HG03558 (cell line): Measurements from ENCODE around the gene CRYBA4.
A peak's percentile ranks its signal among the peaks of the same experiment; 100 is the strongest.

ENCODE experiments used
- ATAC-seq: cut with Tn5 transposase; IDR thresholded peaks from one replicate; pipeline ENCODE4 v1.9.1; 2021; ENCODE audit warnings: moderate number of reproducible peaks; ENCODE audit not compliant: unreplicated experiment; ENCODE audit errors: extremely low read depth

Gene CRYBA4

GRCh38 chr22:26621663-26622062 is at the start of gene CRYBA4:
Gene CRYBA4, plus strand, starts transcription at chr22:26621963. Its CDS starts 634 bp downstream, at chr22:26622597.
- no peak for ATAC-seq

DNA sequence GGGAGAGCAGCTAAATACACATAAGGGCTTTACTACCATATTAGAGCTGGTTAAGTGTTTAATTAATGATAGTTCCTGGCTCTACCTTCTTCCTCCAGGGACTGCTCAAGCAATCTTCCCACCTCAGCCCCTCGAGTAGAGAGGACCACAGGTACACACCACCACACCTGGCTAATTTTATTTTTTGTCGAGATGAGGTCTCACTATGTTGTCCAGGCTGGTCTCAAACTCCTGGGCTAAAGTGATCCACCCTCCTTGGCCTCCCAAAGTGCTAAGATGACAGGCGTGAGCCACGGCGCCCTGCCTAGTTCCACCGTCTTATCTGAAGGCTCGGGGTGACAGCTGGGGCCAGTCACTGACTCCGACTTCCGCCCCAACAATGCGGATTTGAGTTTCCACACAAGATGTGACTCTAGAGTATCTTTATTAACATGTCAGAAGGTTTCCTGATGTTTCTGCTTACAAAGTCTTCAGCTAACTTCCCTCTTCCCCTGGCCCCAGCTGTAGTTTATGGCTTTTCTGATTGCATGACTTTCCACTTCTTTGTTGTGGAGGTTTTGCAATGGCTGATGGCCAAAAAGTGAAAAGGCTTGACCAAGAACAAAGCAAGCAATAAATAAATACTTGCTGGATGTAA is 48.6 kb upstream of the CRYBA4 start:
- ATAC-seq, result no peak

- ATAC-seq, result no peak
These were observed 47.6 kb upstream of the CRYBA4 start for GRCh38 chr22:26574001-26574723.

- ATAC-seq, result no peak
These were observed 45.6 kb upstream of the CRYBA4 start for GRCh38 chr22:26576026-26576680.

DNA sequence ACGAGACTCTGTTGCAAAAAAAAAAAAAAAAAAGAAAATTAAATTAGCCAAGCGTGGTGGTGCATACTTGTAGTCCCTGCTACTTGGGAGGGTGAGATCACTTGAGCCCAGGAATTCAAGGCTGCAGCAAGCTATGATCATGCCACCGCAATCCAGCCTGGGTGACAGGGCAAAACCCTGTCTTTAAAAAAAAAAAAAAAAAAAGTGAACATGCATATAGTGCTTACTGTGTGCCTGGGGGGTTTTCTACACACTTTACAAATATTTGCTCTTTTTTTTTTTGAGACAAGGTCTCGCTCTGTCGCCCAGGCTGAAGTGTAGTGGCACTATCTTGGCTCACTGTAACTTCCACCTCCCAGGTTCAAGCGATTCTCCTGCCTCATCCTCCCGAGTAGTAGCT is 44.7 kb upstream of the CRYBA4 start:
- ATAC-seq, result no peak

- ATAC-seq, result no peak
These were observed 42.4 kb upstream of the CRYBA4 start for GRCh38 chr22:26579331-26579886.

DNA sequence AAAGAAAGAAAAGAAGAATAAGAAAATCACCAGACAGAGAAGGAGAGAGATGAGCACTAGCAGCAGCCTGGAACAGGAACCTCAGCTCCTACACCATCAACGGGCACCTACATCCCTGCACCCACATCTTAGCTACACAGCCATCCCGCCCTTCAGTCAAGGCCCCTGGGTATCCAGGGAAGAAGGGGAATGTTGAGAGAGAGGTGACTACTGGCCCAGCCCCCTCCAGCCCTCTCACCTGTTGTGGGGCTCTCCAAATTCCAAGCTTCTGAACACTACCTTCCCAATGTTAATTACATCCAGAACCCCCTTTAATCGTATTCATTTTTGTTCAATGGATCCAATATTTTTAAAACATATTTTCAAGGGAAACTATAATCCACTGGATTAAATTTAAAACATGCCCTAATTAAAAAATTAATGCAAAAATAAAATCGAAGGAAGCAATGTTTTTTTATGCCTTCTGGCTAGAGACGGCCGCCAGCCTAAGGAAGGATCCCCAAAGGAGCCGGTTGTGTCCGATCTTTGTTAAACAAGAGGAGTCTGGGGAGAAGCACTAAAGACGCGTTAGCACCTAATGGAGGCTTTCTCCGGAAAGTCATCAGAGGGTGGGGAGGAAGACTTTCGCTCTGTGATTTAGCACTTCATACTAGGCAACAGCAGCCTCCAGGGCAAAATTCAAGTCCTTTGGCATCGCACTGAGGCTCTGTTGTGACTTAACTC is 41.4 kb upstream of the CRYBA4 start:
- no peak for ATAC-seq

- ATAC-seq, result no peak
These were observed 40.7 kb upstream of the CRYBA4 start for GRCh38 chr22:26581026-26581425.

DNA sequence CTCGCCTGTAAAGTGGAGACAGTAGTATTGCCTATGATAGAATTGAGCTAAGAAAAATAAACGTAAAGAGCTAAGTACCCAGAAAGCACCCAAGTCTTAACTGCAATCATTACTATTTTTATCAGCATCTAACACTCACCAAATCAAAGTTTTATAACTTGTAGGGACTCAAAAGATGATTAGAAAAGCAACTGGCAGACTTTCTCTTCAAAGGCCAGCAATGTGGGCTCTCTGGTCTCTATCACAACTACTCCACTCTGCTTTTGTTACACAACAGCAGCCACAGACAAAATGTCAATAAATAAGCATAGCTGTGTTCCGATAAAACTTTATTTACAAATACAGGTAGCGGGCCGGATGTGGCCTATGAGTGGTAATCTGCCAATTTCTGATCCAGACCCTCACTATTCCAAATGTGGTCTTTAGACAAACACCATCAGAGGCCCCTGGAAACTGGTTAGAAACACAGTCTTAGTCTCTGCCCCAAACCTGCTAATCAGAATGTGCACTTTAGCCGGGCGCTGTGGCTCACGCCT is 40.1 kb upstream of the CRYBA4 start:
- no peak for ATAC-seq

DNA sequence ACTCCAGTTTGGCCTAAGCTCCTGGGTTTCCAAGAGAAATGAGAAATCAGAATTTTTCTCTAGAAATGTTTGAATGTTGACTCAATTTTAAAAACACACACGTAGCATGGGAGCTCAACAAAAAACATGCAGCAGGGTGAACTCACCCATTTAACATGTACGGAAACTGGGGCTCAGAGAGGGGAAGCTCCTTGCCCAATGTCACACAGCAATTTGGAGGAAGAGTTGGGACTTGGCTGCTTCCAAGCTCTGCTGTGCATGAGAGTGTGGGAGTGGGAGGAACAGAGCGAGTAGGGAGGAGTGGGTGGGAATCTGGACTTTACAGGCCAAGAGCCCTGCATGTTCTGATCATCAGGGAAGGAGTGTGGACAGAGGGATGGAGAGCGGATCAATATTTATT is 37.8 kb upstream of the CRYBA4 start:
- ATAC-seq, result no peak

DNA sequence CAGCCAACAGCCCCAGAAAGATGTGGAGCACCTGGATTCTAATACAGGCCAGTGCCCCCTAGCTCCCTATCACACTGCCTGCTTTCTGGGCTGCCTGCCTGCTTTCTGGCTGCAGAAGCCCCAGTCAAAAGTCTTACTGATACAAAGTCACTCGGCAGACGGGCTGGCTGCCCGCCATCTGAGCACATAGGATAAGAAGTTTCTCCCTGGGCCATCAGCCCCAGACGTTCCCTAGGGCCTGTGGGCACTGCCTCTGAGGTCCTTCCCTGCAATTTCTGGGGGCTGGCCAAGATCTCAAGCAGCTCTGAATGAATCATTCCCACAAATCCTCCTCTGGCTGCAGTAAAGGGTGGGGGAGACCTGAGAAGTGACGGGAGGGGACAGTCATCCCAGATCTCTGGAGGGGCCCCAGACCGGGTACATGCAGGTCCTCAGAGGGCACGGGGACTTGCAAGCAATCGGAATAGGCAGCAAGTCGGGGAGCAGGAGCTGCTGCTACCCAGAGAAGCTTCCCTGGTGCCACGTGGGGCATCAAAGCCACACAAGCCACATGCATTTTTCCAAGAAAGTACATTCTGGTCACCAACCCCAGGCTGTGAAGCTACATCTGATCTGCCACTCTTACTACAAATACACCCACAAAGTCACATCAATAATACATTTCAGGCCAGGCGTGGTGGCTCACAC is 36.5 kb upstream of the CRYBA4 start:
- ATAC-seq, result no peak

GRCh38 chr22:26586556-26587325 is 35.0 kb upstream of the CRYBA4 start:
- ATAC-seq, result no peak

DNA sequence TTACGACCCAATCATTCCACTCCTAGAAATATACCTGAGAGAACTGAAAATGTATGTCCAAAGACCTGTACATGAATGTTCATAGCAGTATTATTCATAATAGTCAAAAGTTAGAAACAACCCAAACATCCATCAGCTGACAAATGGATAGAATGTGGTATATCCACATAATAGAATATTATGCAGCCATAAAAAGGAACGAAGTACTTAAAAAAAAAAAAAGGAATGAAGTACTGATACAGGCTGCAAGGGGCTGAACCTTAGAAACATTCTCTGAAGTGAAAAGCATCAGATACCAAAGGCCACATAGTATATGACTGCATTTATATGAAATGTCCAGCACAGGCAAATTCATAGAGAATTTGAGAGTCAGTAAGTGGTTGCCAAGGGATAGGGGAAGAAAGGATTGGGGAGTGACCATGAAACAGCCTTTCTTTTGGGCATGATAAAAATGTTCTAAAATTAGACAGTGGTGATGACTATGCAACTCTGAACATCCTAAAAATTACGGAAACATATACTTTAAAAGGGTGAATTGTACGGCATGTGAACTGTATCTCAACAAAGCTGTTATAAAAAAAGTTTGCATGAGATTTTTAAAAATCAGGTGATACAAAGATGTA is 33.7 kb upstream of the CRYBA4 start:
- no peak for ATAC-seq

DNA sequence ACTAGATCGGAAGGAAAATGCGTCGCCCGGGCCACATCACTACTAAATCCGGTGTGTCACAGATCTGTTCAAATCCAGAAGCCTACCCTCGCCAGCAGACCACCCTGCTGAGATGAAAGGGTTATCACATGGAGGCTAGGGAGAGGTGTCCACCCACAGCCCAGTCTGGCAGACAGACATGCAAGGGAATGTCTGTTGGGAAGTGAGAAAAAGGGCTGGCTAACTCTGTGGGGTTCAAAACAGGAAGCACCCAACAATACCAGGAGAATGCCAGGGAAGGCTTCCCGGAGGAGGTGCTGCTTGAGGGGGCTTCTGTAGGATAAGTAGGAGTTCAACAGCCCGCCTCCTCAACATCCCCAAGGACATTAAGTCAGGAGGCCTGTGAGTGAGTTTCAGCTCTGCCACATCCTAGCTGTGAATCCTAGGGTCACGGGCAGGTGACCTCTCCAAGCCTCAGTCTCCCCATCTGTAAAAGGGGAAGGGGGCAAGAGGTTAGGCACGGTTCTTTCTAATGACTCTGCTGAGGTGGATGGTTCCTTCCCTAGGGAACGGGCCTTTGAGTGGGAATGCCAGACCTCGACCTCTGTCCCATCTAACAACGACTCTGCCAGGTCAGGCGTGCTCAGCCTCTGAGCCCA is 32.9 kb upstream of the CRYBA4 start:
- ATAC-seq, result no peak

GRCh38 chr22:26589367-26589844 is 32.4 kb upstream of the CRYBA4 start:
- no peak for ATAC-seq

DNA sequence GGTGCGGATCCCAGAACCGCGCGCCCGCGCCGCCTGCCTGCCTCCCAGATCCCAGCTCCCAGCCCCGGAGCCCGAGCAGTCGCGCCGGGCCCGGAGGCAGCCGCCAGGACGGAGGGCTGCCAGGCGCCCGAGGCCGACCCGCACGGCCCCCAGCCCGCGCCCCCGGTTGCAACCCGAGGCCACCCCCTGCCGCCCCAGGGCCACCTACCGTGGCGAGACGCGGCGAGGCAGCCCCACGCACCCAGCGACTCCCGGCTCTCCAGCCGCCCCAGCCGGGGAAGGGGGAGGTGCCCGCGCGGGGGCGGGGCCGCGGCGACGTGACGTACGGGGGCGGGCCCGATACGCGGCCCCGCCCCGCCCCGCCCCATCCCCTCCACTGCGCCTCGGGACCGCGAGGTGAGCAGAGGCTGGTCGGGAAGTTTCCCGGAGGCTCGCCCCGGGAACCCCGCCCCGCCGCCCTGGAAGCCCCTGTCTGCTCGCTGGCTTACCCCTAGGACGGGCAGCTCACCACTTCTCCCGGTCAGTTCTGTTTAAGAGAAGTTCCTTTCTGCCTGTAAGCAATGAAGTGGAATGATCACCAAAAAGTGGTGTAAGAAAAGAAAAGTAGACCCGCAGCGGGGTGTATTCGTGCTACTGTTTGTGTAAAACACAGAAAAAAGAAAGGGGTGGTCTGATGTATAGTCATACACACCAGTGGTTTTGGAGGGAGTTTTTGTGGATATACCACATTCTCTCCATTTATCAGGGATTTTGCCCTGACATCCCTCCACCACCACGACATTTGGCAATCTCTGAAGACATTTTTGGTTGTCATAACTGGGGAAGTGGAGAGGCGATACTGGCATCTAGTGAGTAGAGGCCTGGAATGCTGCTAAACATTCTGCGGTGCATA is 31.7 kb upstream of the CRYBA4 start, which contains the start of gene TPST2:
Gene TPST2, minus strand, starts transcription at position 288 of the 892 bp plus-strand sequence. CDS start 48,502 bp downstream, outside the sequence.
- peak; percentile 47 for ATAC-seq

DNA sequence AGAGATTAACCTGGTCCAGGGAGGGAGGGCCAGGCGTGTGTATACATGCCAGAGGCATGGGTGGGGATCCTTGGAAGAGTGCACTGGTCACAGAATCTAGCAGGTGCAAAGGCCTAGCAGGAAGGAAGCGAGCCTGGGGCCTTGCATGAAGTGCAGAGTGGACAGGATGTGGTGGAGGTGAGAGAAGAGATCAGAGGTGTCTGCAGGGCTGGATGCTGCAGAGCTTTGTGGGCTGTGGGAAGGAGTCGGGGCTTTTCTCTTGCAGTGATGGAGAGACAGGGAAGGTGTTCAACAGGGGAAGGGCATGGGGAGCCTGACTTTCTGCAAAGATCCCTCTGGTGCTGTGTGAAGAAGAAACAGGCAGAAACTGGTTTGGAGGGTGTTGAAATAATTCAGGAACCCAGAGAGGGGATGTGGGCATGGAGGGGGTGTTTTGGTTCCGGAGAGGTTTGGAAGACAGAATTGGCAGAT is 29.3 kb upstream of the CRYBA4 start:
- no peak for ATAC-seq
